HCT116 (cell line): ENCODE results near the gene TMEM61. TPM values are rescaled to one million over a fixed set of nuclear protein-coding genes. Genes with fewer than 3 reads are reported as not detected.

Experiments
- ATAC-seq: fragments of 200-7000 bp; cut with Tn5 transposase; 2 replicates; pipeline ENCODE4 v1.9.1; 2020; ENCODE audit warnings: mild to moderate bottlenecking, moderate library complexity
- BruUV-seq: library from RNA; stranded (reverse); fragments of 400-500 nt; replicated peaks from 2 replicates; lab custom pipeline; 2021; lab: Mats Ljungman, UMichigan
- CTCF ChIA-PET: fragments of 300-600 bp; sonication (Branson Sonifier 250); formaldehyde crosslinking; loops from one replicate; lab custom pipeline; 2021; ENCODE audit warnings: antibody characterized with exemption; lab: Charles Lee
- POLR2A ChIA-PET: fragments of 300-600, 350-600 bp; sonication (Branson Sonifier 250); formaldehyde crosslinking; loops from one replicate; lab custom pipeline; 2021; ENCODE audit warnings: antibody characterized with exemption; lab: Charles Lee
- RAD21 ChIA-PET, 2 experiments: fragments of 300-600 bp; sonication (Branson Sonifier 250); formaldehyde crosslinking; loops; one replicate each; lab custom pipeline; 2023; ENCODE audit warnings: low total read pairs in 2 of 2; ENCODE audit not compliant: uncharacterized antibody in 2 of 2, unreplicated experiment in 2 of 2, low non-redundant PET in 1 of 2; lab: Charles Lee
- DNase-seq: peaks from one replicate; pipeline ENCODE4 v3.0.0-alpha.2; 2010; ENCODE audit warnings: low read depth, low spot score
- H2AFZ ChIP-seq: fragments of 200-600 bp; shearing (Covaris generic), sonication (generic); 2 replicates; pipeline ENCODE4 v1.6.1; 2017; ENCODE audit warnings: low read depth, mixed run types, mixed read lengths, antibody characterized with exemption, low read length; ENCODE audit not compliant: poor library complexity, severe bottlenecking
- H3K27ac ChIP-seq: 2 replicates; pipeline ENCODE4 v1.5.1; 2012; ENCODE audit warnings: low read depth, low read length
- H3K27me3 ChIP-seq: fragments of 200-600 bp; sonication (generic); 2 replicates; pipeline ENCODE4 v1.6.1; 2016; ENCODE audit warnings: mixed run types, low read length, mixed read lengths; ENCODE audit not compliant: insufficient read depth
- H3K36me3 ChIP-seq, 2 experiments: fragments of 200-500 bp in 1 of 2; fragments of 200-600 bp in 1 of 2; sonication (Bioruptor generic) in 1 of 2; sonication (generic) in 1 of 2; 2 replicates each; pipeline versions ENCODE4 v1.5.1 to v1.6.1; 2014 to 2016; ENCODE audit warnings: low read length in 2 of 2, inconsistent platforms in 1 of 2, mixed read lengths in 1 of 2, mixed run types in 1 of 2; ENCODE audit not compliant: insufficient read depth in 2 of 2, control insufficient read depth in 1 of 2
- H3K4me1 ChIP-seq, 2 experiments: fragments of 200-600 bp in 1 of 2; sonication (generic) in 1 of 2; 2 replicates each; pipeline versions ENCODE4 v1.5.1 to v1.6.1; 2012 to 2017; ENCODE audit warnings: low read length in 2 of 2, inconsistent platforms in 1 of 2, mild to moderate bottlenecking in 1 of 2, mixed read lengths in 1 of 2, mixed run types in 1 of 2, moderate library complexity in 1 of 2; ENCODE audit not compliant: insufficient read depth in 2 of 2, control insufficient read depth in 1 of 2
- H3K4me2 ChIP-seq: fragments of 200-600 bp; sonication (generic); 2 replicates; pipeline ENCODE4 v1.6.1; 2017; ENCODE audit warnings: mixed run types, low read length, mixed read lengths
- H3K4me3 ChIP-seq, 2 experiments: fragments of 200-600 bp in 1 of 2; sonication (generic) in 1 of 2; replicated peaks in 1 of 2; 2 replicates each; pipeline ENCODE4 v1.5.1; 2011 to 2016; ENCODE audit warnings: low read length in 2 of 2, control low read depth in 1 of 2, low read depth in 1 of 2, mild to moderate bottlenecking in 1 of 2, mixed read lengths in 1 of 2, mixed run types in 1 of 2
- H3K79me2 ChIP-seq: fragments of 200-600 bp; sonication (generic); 2 replicates; pipeline ENCODE4 v1.6.1; 2017; ENCODE audit warnings: mild to moderate bottlenecking, mixed run types, low read length, moderate library complexity, mixed read lengths; ENCODE audit not compliant: insufficient read depth
- H3K9ac ChIP-seq: fragments of 200-600 bp; sonication (generic); 2 replicates; pipeline ENCODE4 v1.6.1; 2016; ENCODE audit warnings: low read length, mixed read lengths
- H3K9me2 ChIP-seq: fragments of 200-600 bp; sonication (generic), shearing (Covaris generic); 2 replicates; pipeline ENCODE4 v1.6.1; 2017; ENCODE audit warnings: mixed run types, mild to moderate bottlenecking, moderate library complexity; ENCODE audit not compliant: insufficient read depth
- H3K9me3 ChIP-seq, 2 experiments: fragments of 200-500 bp in 1 of 2; fragments of 200-600 bp in 1 of 2; sonication (Bioruptor generic) in 1 of 2; sonication (generic) in 1 of 2; 2 replicates each; pipeline ENCODE4 v1.6.1; 2014 to 2017; ENCODE audit warnings: low read length in 2 of 2, mixed read lengths in 2 of 2, inconsistent platforms in 1 of 2, low read depth in 1 of 2, mild to moderate bottlenecking in 1 of 2, mixed run types in 1 of 2, moderate library complexity in 1 of 2; ENCODE audit not compliant: control insufficient read depth in 1 of 2, insufficient read depth in 1 of 2
- H4K20me1 ChIP-seq: fragments of 200-600 bp; sonication (generic), shearing (Covaris generic); 2 replicates; pipeline ENCODE4 v1.6.1; 2017; ENCODE audit warnings: mixed run types, mild to moderate bottlenecking, moderate library complexity; ENCODE audit not compliant: insufficient read depth
- CTCF ChIP-seq, 3 experiments: fragments of 200-600 bp in 1 of 3; sonication (generic) in 1 of 3; IDR thresholded peaks in 2 of 3; conservative IDR thresholded peaks in 1 of 3; 2 replicates each; pipeline ENCODE4 v1.5.1; 2012 to 2017; ENCODE audit warnings: low read depth in 2 of 3, low read length in 2 of 3, antibody characterized with exemption in 1 of 3, borderline replicate concordance in 1 of 3, control low read depth in 1 of 3, mild to moderate bottlenecking in 1 of 3, mixed read lengths in 1 of 3, mixed run types in 1 of 3, moderate library complexity in 1 of 3; ENCODE audit not compliant: insufficient read depth in 1 of 3
- EGR1 ChIP-seq: IDR thresholded peaks from 2 replicates; pipeline ENCODE4 v1.6.1; 2012; ENCODE audit warnings: low read depth
- EZH2 ChIP-seq: fragments of 200-600 bp; sonication (generic); IDR thresholded peaks from 2 replicates; pipeline ENCODE4 v1.6.1; 2017; ENCODE audit warnings: antibody characterized with exemption, mixed run types
- EZH2phosphoT487 ChIP-seq: fragments of 200-600 bp; IDR thresholded peaks from 2 replicates; pipeline ENCODE4 v1.6.1; 2018; ENCODE audit warnings: antibody characterized with exemption, borderline replicate concordance
- FOSL1 ChIP-seq: IDR thresholded peaks from 2 replicates; pipeline ENCODE4 v1.6.1; 2012; ENCODE audit warnings: low read depth
- JUND ChIP-seq: IDR thresholded peaks from 2 replicates; pipeline ENCODE4 v1.6.1; 2012
- POLR2A ChIP-seq: IDR thresholded peaks from 2 replicates; pipeline ENCODE4 v1.7.0; 2011; ENCODE audit warnings: borderline replicate concordance; ENCODE audit not compliant: insufficient read depth, insufficient read length; ENCODE audit errors: extremely low read depth
- POLR2AphosphoS5 ChIP-seq: IDR thresholded peaks from 2 replicates; pipeline ENCODE4 v1.6.1; 2011; ENCODE audit warnings: mild to moderate bottlenecking, low read depth, low read length, moderate library complexity
- REST ChIP-seq: IDR thresholded peaks from 2 replicates; pipeline ENCODE4 v1.6.1; 2012; ENCODE audit warnings: low read depth
- SP1 ChIP-seq: IDR thresholded peaks from 2 replicates; pipeline ENCODE4 v1.6.1; 2012; ENCODE audit warnings: low read depth
- TCF7L2 ChIP-seq: IDR thresholded peaks from 2 replicates; pipeline ENCODE4 v1.7.0; 2011; ENCODE audit warnings: borderline replicate concordance, inconsistent platforms; ENCODE audit not compliant: insufficient read depth, insufficient read length; ENCODE audit errors: extremely low read depth
- ZBTB33 ChIP-seq: IDR thresholded peaks from 2 replicates; pipeline ENCODE4 v1.6.1; 2011; ENCODE audit warnings: mild to moderate bottlenecking, low read length, moderate library complexity; ENCODE audit not compliant: insufficient replicate concordance; ENCODE audit errors: extremely low read depth
- ZFX ChIP-seq: fragments of 450-650 bp; IDR thresholded peaks from 2 replicates; pipeline ENCODE4 v1.6.1; 2017
- intact Hi-C: fragments of 100-400 bp; cut with micrococcal nuclease; formaldehyde crosslinking; loops from 2 replicates; pipeline ENCODE4 v1.10.0; 2022
- total RNA-seq: library from RNA; stranded (reverse); gene quantifications from one replicate; pipeline ENCODE4 v1.2.1, GENCODE V29; 2021; ENCODE audit not compliant: unreplicated experiment

TMEM61 gene
- total RNA-seq, 1 experiment from 2014 or later, result 4.4 TPM

- no peak for TF ChIP-seq CTCF (IDR thresholded peaks at IDR 0.05 in 2 of 3, conservative IDR thresholded peaks at IDR 0.05 in 1 of 3; ENCODE audit: borderline replicate concordance in 1 of 3, insufficient read depth in 1 of 3, low read depth in 2 of 3, low read length in 2 of 3)
- TF ChIP-seq EZH2, result no peak
- TF ChIP-seq SP1, result no peak
- no peak for TF ChIP-seq POLR2A
- TF ChIP-seq JUND, result no peak
Observed at GRCh38 chr1:54947540-54947939, 32.9 kb upstream of the TMEM61 start (continued).

GRCh38 chr1:54949053-54949452 lies 31.4 kb upstream of the TMEM61 start:
- POLR2A ChIA-PET, result interaction anchor here (0.7 kb wide), 1 partner anchor 64 kb away, joined by 3 read pairs; no protein-coding TSS in a partner anchor
- H3K9ac ChIP-seq, result no peak overlapping the region
- H3K9me3 ChIP-seq, result no peaks in the 10 kb centered on the region
- H3K4me3 ChIP-seq, result no peak overlapping the region
- intact Hi-C loops, result no loop called here
- RAD21 ChIA-PET, result interaction anchor here in 1 of 2 experiments (3.0 kb wide), 1 partner anchor 47 kb away, joined by 25 read pairs; no protein-coding TSS in a partner anchor
- peaks cover 3 to 28% of the 10 kb centered on the region in 2 experiments; a peak in 3 of 4 replicates for H3K4me1 ChIP-seq
- H3K27me3 ChIP-seq, result no peaks in the 10 kb centered on the region
- H3K79me2 ChIP-seq, result no peaks in the 10 kb centered on the region
- no peak overlapping the region for H3K4me2 ChIP-seq
- no peak overlapping the region for H3K27ac ChIP-seq
- H3K36me3 ChIP-seq, result no peaks in the 10 kb centered on the region
- no TSS peak for BruUV-seq
- H3K9me2 ChIP-seq, result no peaks in the 10 kb centered on the region
- no peak overlapping the region for H2AFZ ChIP-seq
- no peaks in the 10 kb centered on the region for H4K20me1 ChIP-seq
- DNase-seq (no peak), ATAC-seq (no peak)
- CTCF ChIA-PET, result interaction anchor here (3.3 to 4.4 kb wide), 2 partner anchors 48 to 73 kb away, joined by 62 to 85 read pairs; partner anchors contain the start of gene BSND
- no peak for TF ChIP-seq POLR2AphosphoS5
- TF ChIP-seq FOSL1, result no peak
- TF ChIP-seq SP1, result no peak
- no peak for TF ChIP-seq EGR1
- no peak for TF ChIP-seq ZFX
- no peak for TF ChIP-seq POLR2A
- TF ChIP-seq REST, result no peak
- TF ChIP-seq EZH2phosphoT487, result no peak
- TF ChIP-seq TCF7L2, result no peak
- TF ChIP-seq CTCF (IDR thresholded peaks at IDR 0.05 in 2 of 3, conservative IDR thresholded peaks at IDR 0.05 in 1 of 3; ENCODE audit: borderline replicate concordance in 1 of 3, insufficient read depth in 1 of 3, low read depth in 2 of 3, low read length in 2 of 3), result no peak
- TF ChIP-seq ZBTB33, result no peak
